H1 (cell line): Measurements from ENCODE around the gene ALPK3. TPM values are rescaled to one million over a fixed set of nuclear protein-coding genes. Genes with fewer than 3 reads are reported as not detected.

Source experiments
- CTCF ChIA-PET: fragments of 300-600 bp; sonication (Branson Sonifier 250); formaldehyde crosslinking; loops from one replicate; lab custom pipeline; 2021; ENCODE audit not compliant: partially characterized antibody; lab: Charles Lee
- POLR2A ChIA-PET: fragments of 300-600 bp; sonication (Branson Sonifier 250); formaldehyde crosslinking; loops from one replicate; lab custom pipeline; 2021; ENCODE audit warnings: inconsistent platforms; ENCODE audit not compliant: partially characterized antibody; lab: Charles Lee
- DNase-seq, 2 experiments: peaks; one replicate each; pipeline versions ENCODE4 v3.0.0 to v3.0.0-alpha.2; 2010 to 2022; ENCODE audit warnings: low spot score in 2 of 2, low read depth in 1 of 2, mixed read lengths in 1 of 2
- FAIRE-seq: peaks from 2 replicates; lab custom pipeline; 2011; peaks lifted over from hg19 to GRCh38; lab: Jason Lieb, UNC
- H2AFZ ChIP-seq: 2 replicates; pipeline ENCODE4 v1.8.1; 2012; ENCODE audit warnings: low read length, inconsistent platforms
- H2AK5ac ChIP-seq: 2 replicates; pipeline ENCODE4 v1.6.1; 2013; ENCODE audit warnings: low read depth, low read length
- H2BK120ac ChIP-seq: replicated peaks from 2 replicates; pipeline ENCODE3; 2013; ENCODE audit warnings: low read depth, low read length, inconsistent platforms
- H2BK12ac ChIP-seq: 2 replicates; pipeline ENCODE4 v1.6.1; 2013; ENCODE audit warnings: low read depth, low read length
- H2BK15ac ChIP-seq: 2 replicates; pipeline ENCODE4 v1.6.1; 2013; ENCODE audit warnings: low read length
- H2BK20ac ChIP-seq: 2 replicates; pipeline ENCODE4 v1.6.1; 2013; ENCODE audit warnings: low read length
- H2BK5ac ChIP-seq: 2 replicates; pipeline ENCODE4 v1.6.1; 2013; ENCODE audit warnings: low read depth, low read length
- H3K14ac ChIP-seq: 2 replicates; pipeline ENCODE4 v1.6.1; 2013; ENCODE audit warnings: inconsistent platforms; ENCODE audit not compliant: insufficient read length
- H3K18ac ChIP-seq: 2 replicates; pipeline ENCODE4 v1.6.1; 2013; ENCODE audit warnings: low read length; ENCODE audit errors: extremely low read depth
- H3K23ac ChIP-seq: 2 replicates; pipeline ENCODE4 v1.6.1; 2013; ENCODE audit warnings: inconsistent platforms; ENCODE audit not compliant: insufficient read length
- H3K23me2 ChIP-seq: 2 replicates; pipeline ENCODE4 v1.6.1; 2013; ENCODE audit warnings: low read depth, low read length
- H3K27ac ChIP-seq: 2 replicates; pipeline ENCODE4 v1.6.1; 2011; ENCODE audit warnings: low read depth, low read length, inconsistent platforms
- H3K27me3 ChIP-seq, 4 experiments: replicated peaks in 1 of 4; 1 replicate in 1 of 4; 2 replicates in 3 of 4; pipeline versions ENCODE4 v1.6.1 to v1.8.1; 2011 to 2013; ENCODE audit warnings: low read length in 3 of 4, mild to moderate bottlenecking in 3 of 4, inconsistent platforms in 2 of 4, mixed read lengths in 2 of 4, moderate library complexity in 1 of 4; ENCODE audit not compliant: control insufficient read depth in 3 of 4, insufficient read depth in 3 of 4; ENCODE audit errors: extremely low read depth in 1 of 4
- H3K36me3 ChIP-seq, 4 experiments: 2 replicates each; pipeline versions ENCODE4 v1.6.1 to v1.8.1; 2011 to 2013; ENCODE audit warnings: mild to moderate bottlenecking in 4 of 4, low read length in 3 of 4, moderate library complexity in 2 of 4, control low read depth in 1 of 4, inconsistent platforms in 1 of 4; ENCODE audit not compliant: insufficient read depth in 4 of 4, control insufficient read depth in 2 of 4
- H3K4ac ChIP-seq: replicated peaks from 2 replicates; pipeline ENCODE3; 2013; ENCODE audit warnings: low read length, low read depth, mixed read lengths, inconsistent platforms; ENCODE audit not compliant: insufficient read length
- H3K4me1 ChIP-seq, 4 experiments: replicated peaks in 1 of 4; 1 replicate in 1 of 4; 2 replicates in 3 of 4; pipeline versions ENCODE4 v1.6.1 to v1.8.1; 2011 to 2013; ENCODE audit warnings: low read length in 3 of 4, inconsistent platforms in 2 of 4, mixed read lengths in 1 of 4; ENCODE audit not compliant: insufficient read depth in 4 of 4, control insufficient read depth in 3 of 4
- H3K4me2 ChIP-seq, 2 experiments: 2 replicates each; pipeline versions ENCODE4 v1.6.1 to v1.8.1; 2011 to 2013; ENCODE audit warnings: low read depth in 2 of 2, low read length in 2 of 2, control low read depth in 1 of 2, inconsistent platforms in 1 of 2, mild to moderate bottlenecking in 1 of 2; ENCODE audit not compliant: insufficient read depth in 1 of 2
- H3K4me3 ChIP-seq, 4 experiments: fragments of 200-600, 300-600 bp in 1 of 4; sonication (generic), shearing (Covaris generic), sonication (Bioruptor Twin) in 1 of 4; 2 replicates each; pipeline versions ENCODE4 v1.5.1 to v1.8.1; 2011 to 2016; ENCODE audit warnings: low read length in 4 of 4, low read depth in 3 of 4, control low read depth in 2 of 4, inconsistent platforms in 2 of 4, mild to moderate bottlenecking in 2 of 4, mixed read lengths in 1 of 4, moderate library complexity in 1 of 4; ENCODE audit not compliant: insufficient read depth in 2 of 4; ENCODE audit errors: extremely low read depth in 1 of 4
- H3K56ac ChIP-seq: replicated peaks from 2 replicates; pipeline ENCODE3; 2013; ENCODE audit warnings: low read depth, mild to moderate bottlenecking, mixed read lengths, low read length, inconsistent platforms; ENCODE audit not compliant: insufficient read length
- H3K79me1 ChIP-seq: 2 replicates; pipeline ENCODE4 v1.6.1; 2013; ENCODE audit warnings: low read depth, low read length, control low read depth
- H3K79me2 ChIP-seq, 2 experiments: 2 replicates each; pipeline versions ENCODE4 v1.6.1 to v1.8.1; 2012 to 2013; ENCODE audit warnings: low read length in 2 of 2, mild to moderate bottlenecking in 2 of 2, inconsistent platforms in 1 of 2; ENCODE audit not compliant: insufficient read depth in 2 of 2, control insufficient read depth in 1 of 2
- H3K9ac ChIP-seq, 4 experiments: replicated peaks in 1 of 4; 1 replicate in 1 of 4; 2 replicates in 3 of 4; pipeline versions ENCODE4 v1.6.1 to v1.8.1; 2011 to 2013; ENCODE audit warnings: low read depth in 3 of 4, low read length in 3 of 4, control low read depth in 2 of 4, mild to moderate bottlenecking in 2 of 4, moderate library complexity in 2 of 4, inconsistent platforms in 1 of 4; ENCODE audit errors: extremely low read depth in 1 of 4
- H3K9me3 ChIP-seq, 2 experiments: 2 replicates each; pipeline versions ENCODE4 v1.6.1 to v1.8.1; 2012 to 2013; ENCODE audit warnings: mild to moderate bottlenecking in 2 of 2, moderate library complexity in 2 of 2, control low read depth in 1 of 2, inconsistent platforms in 1 of 2, low read depth in 1 of 2, low read length in 1 of 2, mixed read lengths in 1 of 2; ENCODE audit not compliant: insufficient read depth in 2 of 2
- H4K20me1 ChIP-seq, 2 experiments: replicated peaks in 1 of 2; 2 replicates each; pipeline versions ENCODE3 to v1.8.1; 2011 to 2013; ENCODE audit warnings: inconsistent platforms in 2 of 2, low read length in 2 of 2, mild to moderate bottlenecking in 1 of 2; ENCODE audit not compliant: insufficient read depth in 2 of 2, control insufficient read depth in 1 of 2
- H4K5ac ChIP-seq: 2 replicates; pipeline ENCODE4 v1.6.1; 2013; ENCODE audit warnings: low read length, low read depth, mixed read lengths, inconsistent platforms; ENCODE audit not compliant: insufficient read length
- H4K8ac ChIP-seq: 2 replicates; pipeline ENCODE4 v1.8.0; 2013; ENCODE audit warnings: mild to moderate bottlenecking, moderate library complexity, low read length, inconsistent platforms; ENCODE audit not compliant: insufficient read depth; ENCODE audit errors: extremely low read depth
- H4K91ac ChIP-seq: replicated peaks from 2 replicates; pipeline ENCODE3; 2013; ENCODE audit warnings: low read length, mixed read lengths, inconsistent platforms; ENCODE audit not compliant: insufficient read length
- ATF3 ChIP-seq: IDR thresholded peaks from 2 replicates; pipeline ENCODE4 v1.6.1; 2011; ENCODE audit warnings: low read depth, mild to moderate bottlenecking, low read length; ENCODE audit not compliant: insufficient read depth
- BACH1 ChIP-seq: IDR thresholded peaks from 2 replicates; pipeline ENCODE4 v1.6.1; 2012; ENCODE audit warnings: low read length, improper control_type of control experiment
- E2F6 ChIP-seq: IDR thresholded peaks from 2 replicates; pipeline ENCODE4 v1.6.1; 2012; ENCODE audit warnings: inconsistent platforms
- JUND ChIP-seq: IDR thresholded peaks from 2 replicates; pipeline ENCODE4 v1.6.1; 2011; ENCODE audit warnings: mild to moderate bottlenecking, improper control_type of control experiment, low read length
- NRF1 ChIP-seq: IDR thresholded peaks from 2 replicates; pipeline ENCODE4 v1.6.1; 2011; ENCODE audit warnings: mild to moderate bottlenecking, low read depth, low read length, improper control_type of control experiment
- POU5F1 ChIP-seq: IDR thresholded peaks from 2 replicates; pipeline ENCODE4 v1.6.1; 2011; ENCODE audit warnings: low read depth, mild to moderate bottlenecking, low read length, moderate library complexity
- SUZ12 ChIP-seq: fragments of 200-600 bp; sonication (generic); IDR thresholded peaks from 2 replicates; pipeline ENCODE4 v1.6.1; 2012; ENCODE audit warnings: mild to moderate bottlenecking, inconsistent platforms, low read length, moderate library complexity, mixed read lengths
- USF2 ChIP-seq: IDR thresholded peaks from 2 replicates; pipeline ENCODE4 v1.6.1; 2011; ENCODE audit warnings: low read length, improper control_type of control experiment
- YY1 ChIP-seq: IDR thresholded peaks from 2 replicates; pipeline ENCODE4 v1.6.1; 2011; ENCODE audit warnings: low read depth, mild to moderate bottlenecking, low read length
- WGBS, 2 experiments: shearing (Covaris generic) in 1 of 2; methylation state at CpG; one replicate each; pipeline versions ENCODE4 v1.1.6 to v1.1.7; 2013 to 2015; ENCODE audit warnings: low lambda C conversion rate in 2 of 2, mixed read lengths in 2 of 2, inconsistent platforms in 1 of 2, low coverage in 1 of 2, missing lambda C conversion rate in 1 of 2; ENCODE audit not compliant: insufficient replicate concordance in 2 of 2, insufficient coverage in 1 of 2, insufficient read length in 1 of 2; ENCODE audit errors: extremely low coverage in 1 of 2, missing lambda C conversion rate in 1 of 2; 5-methylcytosine and 5-hydroxymethylcytosine counted together
- polyA plus RNA-seq, 7 experiments: library from polyadenylated mRNA; depleted of rRNA in 3 of 7; stranded (reverse) in 5 of 7; unstranded in 2 of 7; fragments of >200 nt in 5 of 7; fragments of 200-250 nt in 2 of 7; gene quantifications; 1 replicate in 5 of 7; 2 replicates in 1 of 7; 4 replicates in 1 of 7; pipeline versions ENCODE4 v1.2.1 to v1.2.3, GENCODE V29; 2011 to 2013; ENCODE audit warnings: missing spikeins in 2 of 7, mixed read lengths in 2 of 7
- total RNA-seq: library from RNA; stranded (reverse); fragmentation: NEBNext Ultra II Directional; extraction: Animal tissue kit (Norgen Biotek cat#: 25700); gene quantifications from 2 replicates; pipeline ENCODE4 v1.2.1, GENCODE V29; 2021

ALPK3 gene
- total and polyA plus RNA-seq, 2 of the 8 experiments (the other 6 are each of a cell fraction or from before 2014, with no cell fraction given): 4.4 to 19.2 TPM

- Histone ChIP-seq H3K18ac (no peak overlapping the region), H3K79me1 (no peaks in the 10 kb centered on the region), H2BK120ac (no peak overlapping the region), H4K91ac (no peak overlapping the region), H4K20me1 (no peaks in the 10 kb centered on the region), H3K36me3 (no peaks in the 10 kb centered on the region), H3K4ac (no peak overlapping the region), H3K27me3 (no peaks in the 10 kb centered on the region), H4K8ac (no peak overlapping the region; the same call in 1 of the 2 replicates), H2BK12ac (no peak overlapping the region), H2BK20ac (no peak overlapping the region), H4K5ac (no peak overlapping the region), H3K14ac (no peak overlapping the region), H3K79me2 (no peaks in the 10 kb centered on the region), H2BK15ac (no peak overlapping the region), H3K4me1 (no peaks in the 10 kb centered on the region; a peak in 2 of 7 replicates), H3K4me2 (no peak overlapping the region), H3K9ac (no peak overlapping the region), H3K23ac (no peak overlapping the region), H3K27ac (no peak overlapping the region), H2AFZ (no peak overlapping the region), H3K4me3 (no peak overlapping the region), H3K23me2 (no peaks in the 10 kb centered on the region), H2BK5ac (no peak overlapping the region), H3K9me3 (no peaks in the 10 kb centered on the region), H3K56ac (no peak overlapping the region), H2AK5ac (no peak overlapping the region)
- WGBS, 2 experiments: 91% methylated on average over 4 of the region's 4 CpGs; no CpG with 5 or more reads in 1 of the 2 experiments
- FAIRE-seq: no peak
- no peak for DNase-seq
- ChIA-PET POLR2A (interaction anchor here (1.0 kb wide), 1 partner anchor 48 kb away, joined by 4 read pairs; no protein-coding TSS in a partner anchor), CTCF (interaction anchor here (0.8 to 3.5 kb wide), 11 partner anchors 15 to 106 kb away, joined by 3 to 25 read pairs (median 4); no protein-coding TSS in a partner anchor)
- TF ChIP-seq YY1 (no peak), NRF1 (no peak), BACH1 (no peak), E2F6 (no peak), USF2 (no peak), POU5F1 (no peak), JUND (no peak), SUZ12 (no peak), ATF3 (no peak)
Measured at GRCh38 chr15:84909782-84910181, 92.6 kb downstream of the ALPK3 start.
